B cell (primary cell): ENCODE measurements around the gene PDE4A. TPM values are rescaled to one million over a fixed set of nuclear protein-coding genes. Genes with fewer than 3 reads are reported as not detected.

Experiments used
- ATAC-seq: fragments of 200-7000 bp; cut with Tn5 transposase; one replicate; pipeline ENCODE4 v1.10.0; 2021; ENCODE audit warnings: low read depth, mild to moderate bottlenecking, moderate number of reproducible peaks, moderate library complexity
- CTCF ChIA-PET: fragments of 350-600 bp; sonication (Branson Sonifier 250); formaldehyde crosslinking; loops from one replicate; lab custom pipeline; 2021; ENCODE audit warnings: antibody characterized with exemption, inconsistent platforms; lab: Charles Lee
- POLR2A ChIA-PET: fragments of 350-600 bp; sonication (Branson Sonifier 250); formaldehyde crosslinking; loops from one replicate; lab custom pipeline; 2021; ENCODE audit warnings: antibody characterized with exemption; lab: Charles Lee
- DNase-seq: peaks from one replicate; pipeline ENCODE4 v3.0.0; 2013
- H2AFZ ChIP-seq: 2 replicates; pipeline ENCODE4 v1.6.1; 2012; ENCODE audit warnings: mild to moderate bottlenecking, low read depth, low read length; ENCODE audit not compliant: insufficient read depth, poor library complexity, severe bottlenecking
- H3K27ac ChIP-seq, 2 donors: 1 replicate in 1 of 2; 2 replicates in 1 of 2; pipeline ENCODE4 v1.5.1; 2012 to 2013; ENCODE audit warnings: low read length in 2 of 2, mild to moderate bottlenecking in 2 of 2, moderate library complexity in 1 of 2
- H3K27me3 ChIP-seq, 4 experiments: fragments of 200-600 bp in 1 of 4; sonication (generic) in 1 of 4; replicated peaks in 1 of 4; 1 replicate in 2 of 4; 2 replicates in 2 of 4; pipeline versions ENCODE4 v1.6.1 to v1.7.0; 2013 to 2016; ENCODE audit warnings: low read length in 3 of 4, mild to moderate bottlenecking in 2 of 4, mixed read lengths in 1 of 4, moderate library complexity in 1 of 4; ENCODE audit not compliant: insufficient read depth in 4 of 4, control insufficient read depth in 3 of 4; ENCODE audit errors: control extremely low read depth in 1 of 4
- H3K36me3 ChIP-seq, 2 experiments: replicated peaks in 1 of 2; 1 replicate in 1 of 2; 2 replicates in 1 of 2; pipeline versions ENCODE4 v1.6.1 to v1.7.1; 2013; ENCODE audit warnings: low read length in 1 of 2; ENCODE audit not compliant: insufficient read depth in 2 of 2, control insufficient read depth in 1 of 2; ENCODE audit errors: control extremely low read depth in 1 of 2, extremely low read depth in 1 of 2
- H3K4me1 ChIP-seq, 2 donors: fragments of 200-600 bp in 1 of 2; sonication (generic) in 1 of 2; 1 replicate in 1 of 2; 2 replicates in 1 of 2; pipeline versions ENCODE4 v1.5.1 to v1.6.1; 2013 to 2017; ENCODE audit warnings: low read length in 2 of 2; ENCODE audit not compliant: control insufficient read depth in 2 of 2, insufficient read depth in 2 of 2
- H3K4me2 ChIP-seq: replicated peaks from 2 replicates; pipeline ENCODE3; 2012; ENCODE audit warnings: mild to moderate bottlenecking, low read depth, low read length; ENCODE audit not compliant: poor library complexity, severe bottlenecking
- H3K4me3 ChIP-seq, 5 experiments: fragments of 200-600 bp in 1 of 5; sonication (generic) in 1 of 5; 1 replicate in 3 of 5; 2 replicates in 2 of 5; pipeline versions ENCODE4 v1.5.1 to v1.7.0; 2011 to 2016; ENCODE audit warnings: low read length in 4 of 5, mild to moderate bottlenecking in 4 of 5, low read depth in 2 of 5, control low read depth in 1 of 5, moderate library complexity in 1 of 5; ENCODE audit not compliant: insufficient read depth in 1 of 5; ENCODE audit errors: control extremely low read depth in 1 of 5, extremely low read depth in 1 of 5
- H3K79me2 ChIP-seq: fragments of 200-600 bp; sonication (generic); one replicate; pipeline ENCODE4 v1.6.0; 2016; ENCODE audit warnings: low read length; ENCODE audit not compliant: control insufficient read depth, insufficient read depth
- H3K9ac ChIP-seq: fragments of 200-600 bp; sonication (generic); 2 replicates; pipeline ENCODE4 v1.6.1; 2017; ENCODE audit warnings: mild to moderate bottlenecking, low read length, moderate library complexity
- H3K9me3 ChIP-seq, 3 donors: one replicate each; pipeline versions ENCODE4 v1.6.1 to v1.7.1; 2013; ENCODE audit warnings: low read length in 2 of 3; ENCODE audit not compliant: control insufficient read depth in 2 of 3, insufficient read depth in 1 of 3; ENCODE audit errors: control extremely low read depth in 1 of 3
- H4K20me1 ChIP-seq: 2 replicates; pipeline ENCODE4 v1.6.0; 2012; ENCODE audit warnings: mild to moderate bottlenecking, low read length; ENCODE audit not compliant: insufficient read depth, control insufficient read depth, poor library complexity, severe bottlenecking
- H3K27ac Mint-ChIP-seq: one replicate; pipeline ENCODE4 v1.8.0; 2021; ENCODE audit warnings: mixed read lengths
- H3K27me3 Mint-ChIP-seq: one replicate; pipeline ENCODE4 v1.8.0; 2021; ENCODE audit warnings: mixed read lengths
- H3K4me1 Mint-ChIP-seq: one replicate; pipeline ENCODE4 v1.8.0; 2021; ENCODE audit warnings: mixed read lengths
- H3K4me3 Mint-ChIP-seq: one replicate; pipeline ENCODE4 v1.8.0; 2021; ENCODE audit warnings: mixed read lengths
- H3K9me3 Mint-ChIP-seq: one replicate; pipeline ENCODE4 v1.8.0; 2022; ENCODE audit warnings: mixed read lengths; ENCODE audit not compliant: insufficient read depth
- EZH2 ChIP-seq: IDR thresholded peaks from 2 replicates; pipeline ENCODE4 v1.6.1; 2012; ENCODE audit warnings: borderline replicate concordance, low read depth, mild to moderate bottlenecking, moderate library complexity, low read length; ENCODE audit not compliant: insufficient read depth, poor library complexity, severe bottlenecking
- WGBS: methylation state at CpG from one replicate; pipeline ENCODE4 v1.1.5; 2013; ENCODE audit warnings: missing lambda C conversion rate; ENCODE audit not compliant: insufficient coverage; 5-methylcytosine and 5-hydroxymethylcytosine counted together
- intact Hi-C: fragments of 100-400 bp; cut with micrococcal nuclease; formaldehyde crosslinking; loops from one replicate; pipeline ENCODE4 v1.10.0; 2022
- polyA plus RNA-seq: library from polyadenylated mRNA; depleted of rRNA; stranded (reverse); fragments of >200 nt; gene quantifications from 2 replicates; pipeline ENCODE4 v1.2.3, GENCODE V29; 2012
- total RNA-seq, 2 donors: library from RNA; stranded (reverse); fragments of 120-200 nt in 1 of 2; gene quantifications; 1 replicate in 1 of 2; 2 replicates in 1 of 2; pipeline versions ENCODE4 v1.2.3 to v1.2.4, GENCODE V29; 2013 to 2022
- TF ChIP-seq, protein P1 (sequence below): fragments of 200-600 bp; IDR thresholded peaks from one replicate; pipeline ENCODE4 v1.8.0; 2022; ENCODE audit warnings: antibody characterized with exemption, mild to moderate bottlenecking

The PDE4A gene
- total and polyA plus RNA-seq, 2 donors (not counting 1 experiment from before 2014, with no cell fraction given) = 1.5 to 10.9 TPM

GRCh38 chr19:10517361-10517759 is 97.0 kb downstream of the PDE4A start, which contains the start of gene S1PR5:
TSS of gene S1PR5 (minus strand) at chr19:10517447. CDS start at chr19:10515011, 2,436 bp downstream.
- TF ChIP-seq, protein P1, sequence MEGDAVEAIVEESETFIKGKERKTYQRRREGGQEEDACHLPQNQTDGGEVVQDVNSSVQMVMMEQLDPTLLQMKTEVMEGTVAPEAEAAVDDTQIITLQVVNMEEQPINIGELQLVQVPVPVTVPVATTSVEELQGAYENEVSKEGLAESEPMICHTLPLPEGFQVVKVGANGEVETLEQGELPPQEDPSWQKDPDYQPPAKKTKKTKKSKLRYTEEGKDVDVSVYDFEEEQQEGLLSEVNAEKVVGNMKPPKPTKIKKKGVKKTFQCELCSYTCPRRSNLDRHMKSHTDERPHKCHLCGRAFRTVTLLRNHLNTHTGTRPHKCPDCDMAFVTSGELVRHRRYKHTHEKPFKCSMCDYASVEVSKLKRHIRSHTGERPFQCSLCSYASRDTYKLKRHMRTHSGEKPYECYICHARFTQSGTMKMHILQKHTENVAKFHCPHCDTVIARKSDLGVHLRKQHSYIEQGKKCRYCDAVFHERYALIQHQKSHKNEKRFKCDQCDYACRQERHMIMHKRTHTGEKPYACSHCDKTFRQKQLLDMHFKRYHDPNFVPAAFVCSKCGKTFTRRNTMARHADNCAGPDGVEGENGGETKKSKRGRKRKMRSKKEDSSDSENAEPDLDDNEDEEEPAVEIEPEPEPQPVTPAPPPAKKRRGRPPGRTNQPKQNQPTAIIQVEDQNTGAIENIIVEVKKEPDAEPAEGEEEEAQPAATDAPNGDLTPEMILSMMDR = no peak
- TF ChIP-seq EZH2 = no peak
- Histone ChIP-seq H3K27ac (no peak within 1 kb of the TSS), H3K27me3 (peaks cover 2 to 84% (median 45%) of the 10 kb centered on the region in 4 experiments), H2AFZ (peak within 1 kb of the TSS; percentile 32), H3K36me3 (no peaks in the 10 kb centered on the region), H4K20me1 (no peaks in the 10 kb centered on the region), H3K4me3 (peak within 1 kb of the TSS in 1 of 5 experiments; percentile 14), H3K4me2 (peak within 1 kb of the TSS; percentile 55), H3K9me3 (peaks cover 0 to 13% (median 0%) of the 10 kb centered on the region in 3 donors), H3K4me1 (peaks cover 34 to 39% of the 10 kb centered on the region in 2 donors), H3K79me2 (no peaks in the 10 kb centered on the region), H3K9ac (peak within 1 kb of the TSS; percentile 26)
- peak within 1 kb of the TSS; percentile 47 for H3K4me3 Mint-ChIP-seq
- WGBS = 8% methylated on average over 36 of the region's 39 CpGs
- ChIA-PET CTCF (interaction anchor here (1.4 to 1.5 kb wide), 2 partner anchors 9 to 11 kb away, joined by 3 to 4 read pairs; no protein-coding TSS in a partner anchor), POLR2A (no interaction called here)
- DNase-seq (no peak), ATAC-seq (peak; percentile 33)
- H3K9me3 Mint-ChIP-seq = no peaks in the 10 kb centered on the region
- intact Hi-C loops = no loop called here
- H3K4me1 Mint-ChIP-seq = peaks cover 36% of the 10 kb centered on the region
- H3K27me3 Mint-ChIP-seq = peaks cover 53% of the 10 kb centered on the region
- H3K27ac Mint-ChIP-seq = peak within 1 kb of the TSS; percentile 5

GRCh38 chr19:10517760-10518443 is 97.6 kb downstream of the PDE4A start:
- peaks cover 34 to 39% of the 10 kb centered on the region in 2 donors for H3K4me1 ChIP-seq
- H3K4me2 ChIP-seq = peak overlapping the region; percentile 55
- Mint-ChIP-seq H3K4me3 (peak overlapping the region; percentile 40), H3K27ac (no peak overlapping the region), H3K27me3 (peaks cover 51% of the 10 kb centered on the region), H3K4me1 (peaks cover 36% of the 10 kb centered on the region), H3K9me3 (no peaks in the 10 kb centered on the region)
- no peak overlapping the region for H3K27ac ChIP-seq
- H2AFZ ChIP-seq = peak overlapping the region; percentile 32
- H3K9me3 ChIP-seq = peaks cover 0 to 13% (median 0%) of the 10 kb centered on the region in 3 donors
- 3% methylated on average over 19 of the region's 27 CpGs for WGBS
- POLR2A ChIA-PET = interaction anchor here (0.7 kb wide), 1 partner anchor 318 kb away, joined by 13 read pairs; the partner anchor contains the start of gene TMED1
- DNase-seq = peak; percentile 42
- peaks cover 2 to 78% (median 43%) of the 10 kb centered on the region in 4 experiments for H3K27me3 ChIP-seq
- peak; percentile 28 for ATAC-seq
- H3K79me2 ChIP-seq = no peaks in the 10 kb centered on the region
- no peaks in the 10 kb centered on the region for H4K20me1 ChIP-seq
- H3K9ac ChIP-seq = peak overlapping the region; percentile 26
- TF ChIP-seq, protein P1 = no peak
- no peak for TF ChIP-seq EZH2
- intact Hi-C loops = no loop called here
- peak overlapping the region in 1 of 5 experiments; percentile 14 for H3K4me3 ChIP-seq
- H3K36me3 ChIP-seq = no peaks in the 10 kb centered on the region
- CTCF ChIA-PET = interaction anchor here (1.5 kb wide), 1 partner anchor 9 kb away, joined by 3 read pairs; no protein-coding TSS in a partner anchor
